IMR-90 (cell line): Measurements from ENCODE around the gene PPP2R5B. TPM values are rescaled to one million over a fixed set of nuclear protein-coding genes. Genes with fewer than 3 reads are reported as not detected.

Experiments used
- ATAC-seq: fragments of 200-7000 bp; cut with Tn5 transposase; 2 replicates; pipeline ENCODE4 v1.9.1; 2020; ENCODE audit warnings: low read depth, mild to moderate bottlenecking, moderate library complexity
- BruUV-seq: library from RNA; stranded (reverse); fragments of 400-500 nt; replicated peaks from 2 replicates; lab custom pipeline; 2021; lab: Mats Ljungman, UMichigan
- CTCF ChIA-PET: fragments of 300-600 bp; formaldehyde crosslinking; extraction: SDS; loops from one replicate; lab custom pipeline; 2021; ENCODE audit warnings: antibody characterized with exemption; lab: Yijun Ruan, JAX
- POLR2A ChIA-PET: fragments of 300-600 bp; sonication (Branson Sonifier 250); formaldehyde crosslinking; loops from one replicate; lab custom pipeline; 2022; ENCODE audit warnings: antibody characterized with exemption; ENCODE audit not compliant: unreplicated experiment; lab: Charles Lee
- DNase-seq: peaks from one replicate; pipeline ENCODE4 v3.0.0; 2013
- H2AFZ ChIP-seq: replicated peaks from 2 replicates; pipeline ENCODE3; 2013; ENCODE audit warnings: low read length, mild to moderate bottlenecking; ENCODE audit not compliant: poor library complexity
- H2AK5ac ChIP-seq: 2 replicates; pipeline ENCODE4 v1.6.1; 2013; ENCODE audit warnings: low read depth, low read length, inconsistent platforms
- H2AK9ac ChIP-seq: replicated peaks from 2 replicates; pipeline ENCODE3; 2013; ENCODE audit warnings: mild to moderate bottlenecking, low read depth, low read length, moderate library complexity; ENCODE audit not compliant: poor library complexity
- H2BK120ac ChIP-seq: 2 replicates; pipeline ENCODE4 v1.6.1; 2013; ENCODE audit warnings: low read depth, low read length, inconsistent platforms
- H2BK15ac ChIP-seq: 3 replicates; pipeline ENCODE4 v1.6.1; 2013; ENCODE audit warnings: low read depth, low read length, inconsistent platforms
- H2BK20ac ChIP-seq: 2 replicates; pipeline ENCODE4 v1.6.1; 2013; ENCODE audit warnings: low read depth, mild to moderate bottlenecking, inconsistent platforms, low read length, moderate library complexity
- H2BK5ac ChIP-seq: 2 replicates; pipeline ENCODE4 v1.6.1; 2013; ENCODE audit warnings: mild to moderate bottlenecking, low read depth, low read length, inconsistent platforms; ENCODE audit not compliant: poor library complexity, severe bottlenecking
- H3K14ac ChIP-seq: replicated peaks from 2 replicates; pipeline ENCODE4 v1.6.1; 2013; ENCODE audit warnings: low read depth, low read length, inconsistent platforms
- H3K18ac ChIP-seq: 2 replicates; pipeline ENCODE4 v1.6.1; 2013; ENCODE audit warnings: low read depth, low read length, control low read depth
- H3K23ac ChIP-seq: 2 replicates; pipeline ENCODE4 v1.6.1; 2013; ENCODE audit warnings: low read depth, low read length, inconsistent platforms
- H3K27ac ChIP-seq: 2 replicates; pipeline ENCODE4 v1.5.1; 2013; ENCODE audit warnings: mild to moderate bottlenecking, control low read depth, low read length; ENCODE audit not compliant: insufficient read depth
- H3K27me3 ChIP-seq: 2 replicates; pipeline ENCODE4 v1.6.1; 2013; ENCODE audit warnings: low read length; ENCODE audit not compliant: control insufficient read depth, insufficient read depth
- H3K36me3 ChIP-seq: 2 replicates; pipeline ENCODE4 v1.6.1; 2013; ENCODE audit warnings: low read length, mixed read lengths; ENCODE audit not compliant: control insufficient read depth, insufficient read depth
- H3K4ac ChIP-seq: 2 replicates; pipeline ENCODE4 v1.6.1; 2013; ENCODE audit warnings: low read depth, low read length, inconsistent platforms
- H3K4me1 ChIP-seq: 2 replicates; pipeline ENCODE4 v1.6.1; 2013; ENCODE audit warnings: low read length, mixed read lengths; ENCODE audit not compliant: control insufficient read depth, insufficient read depth
- H3K4me2 ChIP-seq: 2 replicates; pipeline ENCODE4 v1.6.1; 2013; ENCODE audit warnings: low read depth, mild to moderate bottlenecking, control low read depth, low read length, moderate library complexity
- H3K4me3 ChIP-seq: 2 replicates; pipeline ENCODE4 v1.5.1; 2013; ENCODE audit warnings: low read depth, mild to moderate bottlenecking, control low read depth, low read length, moderate library complexity; ENCODE audit not compliant: insufficient read depth
- H3K56ac ChIP-seq: 2 replicates; pipeline ENCODE4 v1.6.1; 2013; ENCODE audit warnings: low read length, inconsistent platforms; ENCODE audit not compliant: insufficient read depth; ENCODE audit errors: extremely low read depth
- H3K79me1 ChIP-seq, 2 experiments: 2 replicates each; pipeline ENCODE4 v1.6.1; 2013; ENCODE audit warnings: low read length in 2 of 2, inconsistent platforms in 1 of 2, low read depth in 1 of 2
- H3K9ac ChIP-seq: 2 replicates; pipeline ENCODE4 v1.6.1; 2013; ENCODE audit warnings: low read depth, low read length, control low read depth
- H3K9me1 ChIP-seq: 2 replicates; pipeline ENCODE4 v1.6.1; 2013; ENCODE audit warnings: low read length, inconsistent platforms; ENCODE audit not compliant: insufficient read depth
- H3K9me3 ChIP-seq: 2 replicates; pipeline ENCODE4 v1.6.1; 2013; ENCODE audit warnings: low read length; ENCODE audit not compliant: control insufficient read depth, insufficient read depth
- H4K20me1 ChIP-seq: 2 replicates; pipeline ENCODE4 v1.6.1; 2013; ENCODE audit warnings: low read length, inconsistent platforms; ENCODE audit not compliant: insufficient read depth
- H4K5ac ChIP-seq: 2 replicates; pipeline ENCODE4 v1.6.1; 2013; ENCODE audit warnings: mild to moderate bottlenecking, low read depth, low read length, control low read depth
- H4K8ac ChIP-seq, 2 experiments: 2 replicates each; pipeline ENCODE4 v1.6.1; 2013; ENCODE audit warnings: low read depth in 2 of 2, low read length in 2 of 2, control low read depth in 1 of 2, inconsistent platforms in 1 of 2
- H4K91ac ChIP-seq: 2 replicates; pipeline ENCODE4 v1.6.1; 2013; ENCODE audit warnings: low read depth, low read length, inconsistent platforms; ENCODE audit not compliant: insufficient read depth
- MAZ ChIP-seq: IDR thresholded peaks from 2 replicates; pipeline ENCODE4 v1.6.1; 2012; ENCODE audit warnings: low read depth, mild to moderate bottlenecking, low read length, improper control_type of control experiment, moderate library complexity, borderline replicate concordance
- RAD21 ChIP-seq: IDR thresholded peaks from 2 replicates; pipeline ENCODE4 v1.6.1; 2012; ENCODE audit warnings: low read length, improper control_type of control experiment
- WGBS, 2 experiments: methylation state at CpG; one replicate each; pipeline versions ENCODE4 v1.1.5 to v1.1.7; 2013; ENCODE audit warnings: missing lambda C conversion rate in 2 of 2; ENCODE audit not compliant: insufficient read length in 1 of 2; ENCODE audit errors: extremely low coverage in 2 of 2; 5-methylcytosine and 5-hydroxymethylcytosine counted together
- dilution Hi-C: fragments of 300-500 bp; cut with HindIII; formaldehyde crosslinking; loops from one replicate; pipeline ENCODE4 v1.14.3; 2018; ENCODE audit warnings: low sequenced_read_pairs; ENCODE audit not compliant: unreplicated experiment
- in situ Hi-C: fragments of 300-500 bp; cut with MboI; formaldehyde crosslinking; loops from 3 replicates; pipeline ENCODE4 v1.14.3; 2019; ENCODE audit warnings: low sequenced_read_pairs, inconsistent platforms, mixed read lengths
- intact Hi-C: fragments of 100-400 bp; cut with micrococcal nuclease; formaldehyde crosslinking; loops from 2 replicates; pipeline ENCODE4 v1.10.0; 2022
- polyA plus RNA-seq, 3 experiments: library from polyadenylated mRNA; depleted of rRNA; stranded (reverse); fragments of >200 nt; gene quantifications; 2 replicates each; pipeline ENCODE4 v1.2.3, GENCODE V29; 2012; ENCODE audit warnings: low replicate concordance in 1 of 3
- total RNA-seq: library from RNA; depleted of rRNA; stranded (reverse); fragments of >200 nt; gene quantifications from 2 replicates; pipeline ENCODE4 v1.2.3, GENCODE V29; 2012

PPP2R5B gene
- total and polyA plus RNA-seq, 2 of the 4 experiments (the other 2 are of a cell fraction), result 6.5 to 23.6 TPM

GRCh38 chr11:64888729-64889511 lies 35.6 kb upstream of the PPP2R5B start:
- Histone ChIP-seq H3K4ac (0 out of 2 replicates have a peak overlapping the region, but pooled peaks have one; percentile 1), H3K36me3 (no peaks in the 10 kb centered on the region), H2AFZ (peak overlapping the region; percentile 4), H4K5ac (no peak overlapping the region), H4K91ac (no peak overlapping the region), H3K27ac (no peak overlapping the region), H3K14ac (no peak overlapping the region), H3K56ac (no peak overlapping the region), H3K23ac (no peak overlapping the region), H2BK20ac (no peak overlapping the region; the same call in 1 of the 2 replicates), H2BK5ac (no peak overlapping the region), H2BK120ac (no peak overlapping the region), H3K79me1 (peaks cover 0 to 3% of the 10 kb centered on the region in 2 experiments; a peak in 1 of 4 replicates), H4K20me1 (peaks cover 3% of the 10 kb centered on the region; the same call in 1 of the 2 replicates), H2AK9ac (peak overlapping the region; percentile 83), H3K9ac (no peak overlapping the region), H3K27me3 (no peaks in the 10 kb centered on the region), H3K18ac (no peak overlapping the region), H3K4me2 (no peak overlapping the region), H3K9me3 (no peaks in the 10 kb centered on the region), H2BK15ac (no peak overlapping the region), H3K9me1 (peaks cover 12% of the 10 kb centered on the region), H2AK5ac (peak overlapping the region; percentile 14), H3K4me1 (peaks cover 10% of the 10 kb centered on the region), H3K4me3 (no peak overlapping the region), H4K8ac (peak overlapping the region in 1 of 2 experiments; percentile 7; a peak in 2 of 4 replicates)
- DNase-seq (no peak), ATAC-seq (no peak)
- 48% methylated on average over 5 of the region's 9 CpGs; no CpG with 5 or more reads in 1 of the 2 experiments for WGBS, 2 experiments
- ChIA-PET POLR2A (no interaction called here), CTCF (interaction anchor here (0.6 to 2.2 kb wide), 5 partner anchors 12 to 42 kb away, joined by 3 to 15 read pairs (median 7); no protein-coding TSS in a partner anchor)
- intact Hi-C loops (loop anchor here (1.0 kb wide), 1 partner anchor 42 kb away; no protein-coding TSS in a partner anchor), dilution Hi-C loops (no loop called here), in situ Hi-C loops (no loop called here)
- no TSS peak for BruUV-seq
- 0 out of 2 replicates have a peak, but pooled peaks have one; percentile 24 for TF ChIP-seq MAZ
- no peak for TF ChIP-seq RAD21
